GM23248 (cell line): ENCODE measurements around the gene PRSS22. TPM values are rescaled to one million over a fixed set of nuclear protein-coding genes. Genes with fewer than 3 reads are reported as not detected.

Experiments
- DNase-seq: peaks from one replicate; pipeline ENCODE4 v3.0.0-alpha.2; 2015
- H2AFZ ChIP-seq: fragments of 200-600 bp; sonication (generic); 2 replicates; pipeline ENCODE4 v1.6.1; 2016; ENCODE audit warnings: antibody characterized with exemption
- H3F3A ChIP-seq: fragments of 200-600 bp; sonication (generic); 2 replicates; pipeline ENCODE4 v1.6.1; 2016; ENCODE audit warnings: mild to moderate bottlenecking, antibody characterized with exemption, mixed run types; ENCODE audit not compliant: insufficient read depth
- H3K27ac ChIP-seq: fragments of 200-600 bp; sonication (generic); 2 replicates; pipeline ENCODE4 v1.5.1; 2016; ENCODE audit warnings: mild to moderate bottlenecking
- H3K27me3 ChIP-seq: fragments of 200-600 bp; sonication (generic); replicated peaks from 2 replicates; pipeline ENCODE4 v1.6.1; 2016; ENCODE audit warnings: mild to moderate bottlenecking; ENCODE audit not compliant: insufficient read depth
- H3K36me3 ChIP-seq: fragments of 200-600 bp; sonication (generic); 2 replicates; pipeline ENCODE4 v1.6.1; 2016; ENCODE audit warnings: low read depth, mild to moderate bottlenecking
- H3K4me1 ChIP-seq: fragments of 200-600 bp; sonication (generic); 2 replicates; pipeline ENCODE4 v1.6.1; 2016; ENCODE audit warnings: mild to moderate bottlenecking; ENCODE audit not compliant: insufficient read depth
- H3K4me2 ChIP-seq: fragments of 200-600 bp; sonication (generic); one replicate; pipeline ENCODE4 v1.6.1; 2016; ENCODE audit warnings: mild to moderate bottlenecking; ENCODE audit not compliant: unreplicated experiment
- H3K4me3 ChIP-seq: fragments of 200-600 bp; sonication (generic); 2 replicates; pipeline ENCODE4 v1.5.1; 2016; ENCODE audit warnings: mild to moderate bottlenecking
- H3K79me2 ChIP-seq: fragments of 200-600 bp; sonication (generic); 2 replicates; pipeline ENCODE4 v1.6.1; 2016; ENCODE audit warnings: mild to moderate bottlenecking; ENCODE audit not compliant: insufficient read depth
- H3K9ac ChIP-seq: fragments of 200-600 bp; sonication (generic); 2 replicates; pipeline ENCODE4 v1.6.1; 2016; ENCODE audit warnings: mild to moderate bottlenecking
- H3K9me2 ChIP-seq: fragments of 200-600 bp; sonication (generic); 2 replicates; pipeline ENCODE4 v1.6.1; 2016; ENCODE audit warnings: mixed run types, mild to moderate bottlenecking, moderate library complexity; ENCODE audit not compliant: insufficient read depth
- H3K9me3 ChIP-seq: fragments of 200-600 bp; sonication (generic); one replicate; pipeline ENCODE4 v1.6.1; 2017; ENCODE audit warnings: low read depth
- H4K20me1 ChIP-seq: fragments of 200-600 bp; sonication (generic); 2 replicates; pipeline ENCODE4 v1.6.0; 2016; ENCODE audit not compliant: insufficient read depth
- EZH2 ChIP-seq: fragments of 200-600 bp; sonication (generic); IDR thresholded peaks from 2 replicates; pipeline ENCODE4 v1.6.1; 2018; ENCODE audit warnings: antibody characterized with exemption, mild to moderate bottlenecking; ENCODE audit not compliant: insufficient read depth, poor library complexity, severe bottlenecking
- EZH2phosphoT487 ChIP-seq: fragments of 200-600 bp; sonication (generic); IDR thresholded peaks from 2 replicates; pipeline ENCODE4 v1.6.1; 2018; ENCODE audit warnings: antibody characterized with exemption, moderate library complexity, mild to moderate bottlenecking, low read depth; ENCODE audit not compliant: insufficient read depth
- WGBS, 2 experiments: methylation state at CpG; one replicate each; pipeline ENCODE4 v1.1.6; 2015 to 2017; ENCODE audit warnings: low lambda C conversion rate in 2 of 2, low coverage in 1 of 2; ENCODE audit errors: missing lambda C conversion rate in 2 of 2; 5-methylcytosine and 5-hydroxymethylcytosine counted together
- in situ Hi-C: fragments of 300-500 bp; cut with MboI; formaldehyde crosslinking; loops from 2 replicates; pipeline ENCODE4 v1.15.0; 2020
- polyA plus RNA-seq: library from polyadenylated mRNA; unstranded; fragments of >200 nt; fragmentation: Nextera tagmentation; extraction: Ambion mirVana; gene quantifications from 2 replicates; pipeline ENCODE4 v1.2.1, GENCODE V29; 2016
- total RNA-seq: library from RNA; depleted of rRNA; stranded (reverse); fragments of >200 nt; shearing (Covaris generic); gene quantifications from 2 replicates; pipeline ENCODE4 v1.2.3, GENCODE V29; 2014; rRNA removed

PRSS22 gene
- total and polyA plus RNA-seq, 2 experiments from 2014 or later, result not detected

- H2AFZ ChIP-seq, result no peak overlapping the region
- H3K27ac ChIP-seq, result no peak overlapping the region
- TF ChIP-seq EZH2phosphoT487 (no peak), EZH2 (no peak)
- H3K36me3 ChIP-seq, result no peaks in the 10 kb centered on the region
- H3K4me3 ChIP-seq, result no peak overlapping the region
- H3K79me2 ChIP-seq, result no peaks in the 10 kb centered on the region
- in situ Hi-C loops, result no loop called here
- H3F3A ChIP-seq, result no peaks in the 10 kb centered on the region
- no peak overlapping the region for H3K4me2 ChIP-seq
- no peaks in the 10 kb centered on the region for H3K4me1 ChIP-seq
- no peak overlapping the region for H3K9ac ChIP-seq
- H3K27me3 ChIP-seq, result peaks cover 42% of the 10 kb centered on the region
- no peaks in the 10 kb centered on the region for H3K9me2 ChIP-seq
- no peak for DNase-seq
- no peaks in the 10 kb centered on the region for H4K20me1 ChIP-seq
- no peaks in the 10 kb centered on the region for H3K9me3 ChIP-seq
- 37 to 52% methylated on average over 5 of the region's 5 CpGs for WGBS, 2 experiments
Observed at GRCh38 chr16:2806286-2806685, 51.7 kb downstream of the PRSS22 start.

- H3K36me3 ChIP-seq, result no peaks in the 10 kb centered on the region
- TF ChIP-seq EZH2, result no peak
- no peak for TF ChIP-seq EZH2phosphoT487
- peaks cover 39% of the 10 kb centered on the region for H3K27me3 ChIP-seq
- no peak overlapping the region for H2AFZ ChIP-seq
- no peak overlapping the region for H3K4me3 ChIP-seq
- H3K27ac ChIP-seq, result no peak overlapping the region
- H3K9me3 ChIP-seq, result no peaks in the 10 kb centered on the region
- in situ Hi-C loops, result no loop called here
- 65 to 71% methylated on average over 4 of the region's 4 CpGs for WGBS, 2 experiments
- H3K4me1 ChIP-seq, result no peaks in the 10 kb centered on the region
- no peak overlapping the region for H3K9ac ChIP-seq
- no peaks in the 10 kb centered on the region for H3K79me2 ChIP-seq
- no peak overlapping the region for H3K4me2 ChIP-seq
- H4K20me1 ChIP-seq, result no peaks in the 10 kb centered on the region
- no peaks in the 10 kb centered on the region for H3K9me2 ChIP-seq
- no peaks in the 10 kb centered on the region for H3F3A ChIP-seq
- no peak for DNase-seq
Observed at GRCh38 chr16:2804728-2805127, 53.2 kb downstream of the PRSS22 start.

GRCh38 chr16:2803545-2804195 lies 54.3 kb downstream of the PRSS22 start:
- Histone ChIP-seq H3K27ac (no peak overlapping the region), H2AFZ (no peak overlapping the region), H3K9ac (no peak overlapping the region), H3K79me2 (no peaks in the 10 kb centered on the region), H3K4me3 (no peak overlapping the region), H4K20me1 (no peaks in the 10 kb centered on the region), H3K9me3 (no peaks in the 10 kb centered on the region), H3K4me1 (no peaks in the 10 kb centered on the region), H3K27me3 (peaks cover 41% of the 10 kb centered on the region), H3K9me2 (no peaks in the 10 kb centered on the region), H3F3A (no peaks in the 10 kb centered on the region), H3K36me3 (no peaks in the 10 kb centered on the region), H3K4me2 (no peak overlapping the region)
- TF ChIP-seq EZH2 (no peak), EZH2phosphoT487 (no peak)
- in situ Hi-C loops, result no loop called here
- 53 to 56% methylated on average over 3 of the region's 3 CpGs for WGBS, 2 experiments
- DNase-seq, result no peak

Other genes starting within 250 kb of the PRSS22 start
- 28.1 and 38.3 TPM in 2 replicates for gene KCTD5, start 175.6 kb downstream of the PRSS22 start, total RNA-seq
- gene KCTD5, start 175.6 kb downstream of the PRSS22 start, polyA plus RNA-seq, result 33.2 and 33.6 TPM in 2 replicates
- 0.76 TPM in 1 of 2 replicates, not detected in the other for gene PRSS27, start 137.9 kb downstream of the PRSS22 start, total RNA-seq
- 0.68 and 0.80 TPM in 2 replicates for gene PRSS27, start 137.9 kb downstream of the PRSS22 start, polyA plus RNA-seq
- 42.6 and 53.6 TPM in 2 replicates for gene SRRM2, start 105.5 kb downstream of the PRSS22 start, total RNA-seq
- 173 and 202 TPM in 2 replicates for gene SRRM2, start 105.5 kb downstream of the PRSS22 start, polyA plus RNA-seq
- 320 and 713 TPM in 2 replicates for gene ELOB, start 80.9 kb downstream of the PRSS22 start, total RNA-seq
- gene ELOB, start 80.9 kb downstream of the PRSS22 start, polyA plus RNA-seq, result 565 and 586 TPM in 2 replicates
- not detected in 2 replicates for gene PRSS33, start 70.6 kb downstream of the PRSS22 start, total RNA-seq
- gene PRSS33, start 70.6 kb downstream of the PRSS22 start, polyA plus RNA-seq, result not detected in 2 replicates
- gene PRSS41, start 59.7 kb downstream of the PRSS22 start, total RNA-seq, result not detected in 2 replicates
- gene PRSS41, start 59.7 kb downstream of the PRSS22 start, polyA plus RNA-seq, result not detected in 2 replicates
- gene PRSS21, start 40.9 kb downstream of the PRSS22 start, total RNA-seq, result not detected in 2 replicates
- gene PRSS21, start 40.9 kb downstream of the PRSS22 start, polyA plus RNA-seq, result not detected in 2 replicates
- gene ZG16B, start 27.9 kb downstream of the PRSS22 start, total RNA-seq, result not detected in 2 replicates
- gene ZG16B, start 27.9 kb downstream of the PRSS22 start, polyA plus RNA-seq, result not detected in 2 replicates
- gene FLYWCH2, start 25.0 kb upstream of the PRSS22 start, total RNA-seq, result 60.3 and 112 TPM in 2 replicates
- 48.6 and 53.6 TPM in 2 replicates for gene FLYWCH2, start 25.0 kb upstream of the PRSS22 start, polyA plus RNA-seq
- gene FLYWCH1, start 53.8 kb upstream of the PRSS22 start, total RNA-seq, result 43.3 and 44.7 TPM in 2 replicates
- 16.0 and 18.7 TPM in 2 replicates for gene FLYWCH1, start 53.8 kb upstream of the PRSS22 start, polyA plus RNA-seq
- not detected in 2 replicates for gene KREMEN2, start 106.1 kb upstream of the PRSS22 start, total RNA-seq
- gene KREMEN2, start 106.1 kb upstream of the PRSS22 start, polyA plus RNA-seq, result not detected in 2 replicates
- gene PAQR4, start 111.2 kb upstream of the PRSS22 start, total RNA-seq, result 7.7 and 11.3 TPM in 2 replicates
- gene PAQR4, start 111.2 kb upstream of the PRSS22 start, polyA plus RNA-seq, result 5.1 and 5.6 TPM in 2 replicates
- gene PKMYT1, start 122.3 kb upstream of the PRSS22 start, total RNA-seq, result 11.0 and 15.6 TPM in 2 replicates
- 21.1 TPM in 2 replicates for gene PKMYT1, start 122.3 kb upstream of the PRSS22 start, polyA plus RNA-seq
- gene CLDN9, start 154.8 kb upstream of the PRSS22 start, total RNA-seq, result not detected in 2 replicates
- gene CLDN9, start 154.8 kb upstream of the PRSS22 start, polyA plus RNA-seq, result 0.09 TPM in 1 of 2 replicates, not detected in the other
- gene CLDN6, start 160.0 kb upstream of the PRSS22 start, total RNA-seq, result not detected in 2 replicates
- 0.32 and 0.33 TPM in 2 replicates for gene CLDN6, start 160.0 kb upstream of the PRSS22 start, polyA plus RNA-seq
- 700 and 735 TPM in 2 replicates for gene TNFRSF12A, start 162.2 kb upstream of the PRSS22 start, total RNA-seq
- gene TNFRSF12A, start 162.2 kb upstream of the PRSS22 start, polyA plus RNA-seq, result 864 and 895 TPM in 2 replicates
- 5.8 and 7.2 TPM in 2 replicates for gene HCFC1R1, start 165.8 kb upstream of the PRSS22 start, total RNA-seq
- gene HCFC1R1, start 165.8 kb upstream of the PRSS22 start, polyA plus RNA-seq, result 53.2 and 60.4 TPM in 2 replicates
- 12.3 and 17.7 TPM in 2 replicates for gene THOC6, start 165.9 kb upstream of the PRSS22 start, total RNA-seq
- 18.1 and 22.4 TPM in 2 replicates for gene THOC6, start 165.9 kb upstream of the PRSS22 start, polyA plus RNA-seq
- 0.11 TPM in 1 of 2 replicates, not detected in the other for gene BICDL2, start 178.8 kb upstream of the PRSS22 start, total RNA-seq
- 0.30 and 0.63 TPM in 2 replicates for gene BICDL2, start 178.8 kb upstream of the PRSS22 start, polyA plus RNA-seq
- not detected in 2 replicates for gene MMP25, start 188.4 kb upstream of the PRSS22 start, total RNA-seq
- gene MMP25, start 188.4 kb upstream of the PRSS22 start, polyA plus RNA-seq, result 0.16 and 0.23 TPM in 2 replicates
- gene IL32, start 207.5 kb upstream of the PRSS22 start, total RNA-seq, result 0.76 TPM in 1 of 2 replicates, not detected in the other
- gene IL32, start 207.5 kb upstream of the PRSS22 start, polyA plus RNA-seq, result 0.56 and 1.0 TPM in 2 replicates
- gene ZSCAN10, start 241.1 kb upstream of the PRSS22 start, total RNA-seq, result not detected in 2 replicates
- gene ZSCAN10, start 241.1 kb upstream of the PRSS22 start, polyA plus RNA-seq, result 0.08 TPM in 1 of 2 replicates, not detected in the other